Keratinocyte (primary cell): ENCODE measurements around the gene CSTF1. TPM values are rescaled to one million over a fixed set of nuclear protein-coding genes. Genes with fewer than 3 reads are reported as not detected.

Source experiments
- DNase-seq: peaks from one replicate; pipeline ENCODE4 v3.0.0-alpha.2; 2011; ENCODE audit warnings: low read depth, missing footprints, low spot score
- FAIRE-seq: peaks from 2 replicates; lab custom pipeline; 2011; peaks lifted over from hg19 to GRCh38; lab: Jason Lieb, UNC
- H2AFZ ChIP-seq: 2 replicates; pipeline ENCODE4 v1.6.0; 2012; ENCODE audit warnings: low read length, control low read depth, inconsistent platforms; ENCODE audit not compliant: control insufficient read depth
- H3K27ac ChIP-seq: 2 replicates; pipeline ENCODE4 v1.5.1; 2011; ENCODE audit warnings: low read length; ENCODE audit not compliant: control insufficient read depth, insufficient read depth
- H3K27me3 ChIP-seq: 3 replicates; pipeline ENCODE4 v1.6.0; 2011; ENCODE audit warnings: low read length; ENCODE audit not compliant: control insufficient read depth, insufficient read depth; ENCODE audit errors: extremely low read depth
- H3K36me3 ChIP-seq, 2 experiments: 2 replicates in 1 of 2; 3 replicates in 1 of 2; pipeline ENCODE4 v1.5.1; 2011; ENCODE audit warnings: low read length in 2 of 2, mild to moderate bottlenecking in 1 of 2; ENCODE audit not compliant: control insufficient read depth in 2 of 2, insufficient read depth in 2 of 2; ENCODE audit errors: extremely low read depth in 1 of 2
- H3K4me1 ChIP-seq: 3 replicates; pipeline ENCODE4 v1.5.1; 2011; ENCODE audit warnings: low read length; ENCODE audit not compliant: control insufficient read depth, insufficient read depth; ENCODE audit errors: extremely low read depth
- H3K4me2 ChIP-seq: 3 replicates; pipeline ENCODE4 v1.6.0; 2011; ENCODE audit warnings: low read depth, low read length; ENCODE audit not compliant: control insufficient read depth, insufficient read depth; ENCODE audit errors: extremely low read depth
- H3K4me3 ChIP-seq, 3 experiments: fragments of 200-600 bp in 1 of 3; sonication (generic) in 1 of 3; 2 replicates in 2 of 3; 3 replicates in 1 of 3; pipeline ENCODE4 v1.5.1; 2011 to 2016; ENCODE audit warnings: low read length in 3 of 3, mild to moderate bottlenecking in 3 of 3, control low read depth in 2 of 3, inconsistent platforms in 1 of 3, low read depth in 1 of 3, mixed read lengths in 1 of 3, mixed run types in 1 of 3, moderate library complexity in 1 of 3; ENCODE audit not compliant: control insufficient read depth in 2 of 3, insufficient read depth in 2 of 3; ENCODE audit errors: extremely low read depth in 1 of 3
- H3K79me2 ChIP-seq: 2 replicates; pipeline ENCODE4 v1.6.0; 2012; ENCODE audit warnings: low read length; ENCODE audit not compliant: control insufficient read depth, insufficient read depth
- H3K9ac ChIP-seq: 3 replicates; pipeline ENCODE4 v1.6.0; 2011; ENCODE audit warnings: low read length; ENCODE audit not compliant: control insufficient read depth, insufficient read depth; ENCODE audit errors: extremely low read depth
- H3K9me1 ChIP-seq: 3 replicates; pipeline ENCODE4 v1.6.0; 2011; ENCODE audit warnings: low read length; ENCODE audit not compliant: control insufficient read depth, insufficient read depth; ENCODE audit errors: extremely low read depth
- H3K9me3 ChIP-seq: 2 replicates; pipeline ENCODE4 v1.5.1; 2012; ENCODE audit warnings: low read depth, low read length; ENCODE audit not compliant: control insufficient read depth
- H4K20me1 ChIP-seq: 3 replicates; pipeline ENCODE4 v1.6.0; 2011; ENCODE audit warnings: low read length; ENCODE audit not compliant: control insufficient read depth, insufficient read depth; ENCODE audit errors: extremely low read depth
- CTCF ChIP-seq, 3 experiments: IDR thresholded peaks in 1 of 3; conservative IDR thresholded peaks in 1 of 3; optimal IDR thresholded peaks in 1 of 3; 2 replicates in 2 of 3; 3 replicates in 1 of 3; pipeline versions ENCODE3 to v1.5.1; 2011; ENCODE audit warnings: low read length in 3 of 3, mild to moderate bottlenecking in 3 of 3, moderate library complexity in 2 of 3, control low read depth in 1 of 3, inconsistent platforms in 1 of 3; ENCODE audit not compliant: insufficient read depth in 2 of 3; ENCODE audit errors: extremely low read depth in 1 of 3
- EZH2 ChIP-seq: IDR thresholded peaks from one replicate; pipeline ENCODE4 v1.6.1; 2012; ENCODE audit warnings: inconsistent platforms, mild to moderate bottlenecking, low read length, moderate library complexity
- dilution Hi-C: fragments of 300-500 bp; cut with MboI; formaldehyde crosslinking; loops from one replicate; pipeline ENCODE4 v1.7.0; 2020; ENCODE audit warnings: low sequenced_read_pairs; ENCODE audit not compliant: extremely low pct_ligation_motif_present
- polyA plus RNA-seq, 5 experiments: library from polyadenylated mRNA; depleted of rRNA in 3 of 5; stranded (reverse) in 3 of 5; stranded (forward) in 1 of 5; unstranded in 1 of 5; fragments of >200 nt; gene quantifications; 1 replicate in 1 of 5; 2 replicates in 3 of 5; 3 replicates in 1 of 5; pipeline versions ENCODE4 v1.2.1 to v1.2.3, GENCODE V29; 2011 to 2012; ENCODE audit warnings: missing spikeins in 2 of 5, low read depth in 1 of 5, low replicate concordance in 1 of 5

Gene CSTF1
- polyA plus RNA-seq, 1 donor (not counting 4 experiments of a cell fraction or from before 2014, with no cell fraction given), result 40.3 TPM

GRCh38 chr20:56445540-56445939, 53.1 kb downstream of the CSTF1 start:
- FAIRE-seq (no peak), DNase-seq (no peak)
- Histone ChIP-seq H3K9me3 (no peaks in the 10 kb centered on the region), H3K4me1 (no peaks in the 10 kb centered on the region), H2AFZ (no peak overlapping the region), H3K4me2 (no peak overlapping the region), H3K36me3 (no peaks in the 10 kb centered on the region), H3K4me3 (no peak overlapping the region), H3K9ac (no peak overlapping the region), H3K79me2 (no peaks in the 10 kb centered on the region), H3K27me3 (no peaks in the 10 kb centered on the region), H3K9me1 (no peaks in the 10 kb centered on the region), H4K20me1 (no peaks in the 10 kb centered on the region), H3K27ac (no peak overlapping the region)
- TF ChIP-seq EZH2 (no peak), CTCF (optimal IDR thresholded peaks at IDR 0.05 in 1 of 3, IDR thresholded peaks at IDR 0.05 in 1 of 3, conservative IDR thresholded peaks at IDR 0.05 in 1 of 3; ENCODE audit: extremely low read depth in 1 of 3, insufficient read depth in 2 of 3, low read length in 3 of 3) (no peak)
- dilution Hi-C loops, result no loop called here

GRCh38 chr20:56447227-56447626, 54.8 kb downstream of the CSTF1 start:
- no peaks in the 10 kb centered on the region for H3K9me1 ChIP-seq
- FAIRE-seq (no peak), DNase-seq (no peak)
- dilution Hi-C loops, result no loop called here
- H3K27ac ChIP-seq, result no peak overlapping the region
- no peaks in the 10 kb centered on the region for H4K20me1 ChIP-seq
- no peak overlapping the region for H3K4me3 ChIP-seq
- no peak overlapping the region for H3K4me2 ChIP-seq
- H3K79me2 ChIP-seq, result no peaks in the 10 kb centered on the region
- no peaks in the 10 kb centered on the region for H3K27me3 ChIP-seq
- H2AFZ ChIP-seq, result no peak overlapping the region
- no peaks in the 10 kb centered on the region for H3K9me3 ChIP-seq
- H3K36me3 ChIP-seq, result no peaks in the 10 kb centered on the region
- no peaks in the 10 kb centered on the region for H3K4me1 ChIP-seq
- no peak overlapping the region for H3K9ac ChIP-seq
- TF ChIP-seq EZH2, result no peak
- TF ChIP-seq CTCF (optimal IDR thresholded peaks at IDR 0.05 in 1 of 3, IDR thresholded peaks at IDR 0.05 in 1 of 3, conservative IDR thresholded peaks at IDR 0.05 in 1 of 3; ENCODE audit: extremely low read depth in 1 of 3, insufficient read depth in 2 of 3, low read length in 3 of 3), result no peak
